DLD1 (cell line): ENCODE results near the gene MFRP.

ENCODE experiments used
- in situ Hi-C: cut with HindIII; loops from 2 replicates; pipeline ENCODE4 v1.10.0; 2017; ENCODE audit warnings: low sequenced_read_pairs

The MFRP gene

DNA sequence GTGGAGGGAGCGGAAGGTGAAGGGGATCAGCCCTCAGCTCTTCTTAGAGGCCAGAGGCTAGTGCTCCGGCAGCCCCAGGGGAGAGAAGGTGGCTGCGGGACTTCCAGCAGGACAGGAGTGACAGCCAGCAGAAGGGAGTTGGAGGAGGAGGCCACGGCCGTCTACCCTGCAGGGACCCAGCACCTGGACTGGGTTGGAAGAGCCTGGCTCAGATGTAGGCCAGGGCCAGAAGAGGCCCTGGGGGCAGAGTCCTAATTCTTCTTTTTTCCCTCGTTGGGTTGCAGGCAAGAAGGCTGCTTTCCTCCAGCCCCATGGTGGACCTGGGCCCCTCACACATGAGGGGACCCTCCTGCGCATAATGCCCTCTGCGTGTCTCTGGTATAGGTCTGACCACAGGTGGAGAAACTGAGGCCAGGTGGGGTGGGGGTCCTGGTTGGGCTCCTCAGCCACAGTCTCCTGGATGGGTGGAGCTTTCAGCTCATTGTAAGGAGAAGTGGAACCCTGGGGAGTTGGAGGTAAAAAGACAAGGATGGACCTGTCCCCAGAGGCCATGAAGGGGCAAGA, 27.3 kb downstream of the MFRP start:
- in situ Hi-C loops = no loop called here

DNA sequence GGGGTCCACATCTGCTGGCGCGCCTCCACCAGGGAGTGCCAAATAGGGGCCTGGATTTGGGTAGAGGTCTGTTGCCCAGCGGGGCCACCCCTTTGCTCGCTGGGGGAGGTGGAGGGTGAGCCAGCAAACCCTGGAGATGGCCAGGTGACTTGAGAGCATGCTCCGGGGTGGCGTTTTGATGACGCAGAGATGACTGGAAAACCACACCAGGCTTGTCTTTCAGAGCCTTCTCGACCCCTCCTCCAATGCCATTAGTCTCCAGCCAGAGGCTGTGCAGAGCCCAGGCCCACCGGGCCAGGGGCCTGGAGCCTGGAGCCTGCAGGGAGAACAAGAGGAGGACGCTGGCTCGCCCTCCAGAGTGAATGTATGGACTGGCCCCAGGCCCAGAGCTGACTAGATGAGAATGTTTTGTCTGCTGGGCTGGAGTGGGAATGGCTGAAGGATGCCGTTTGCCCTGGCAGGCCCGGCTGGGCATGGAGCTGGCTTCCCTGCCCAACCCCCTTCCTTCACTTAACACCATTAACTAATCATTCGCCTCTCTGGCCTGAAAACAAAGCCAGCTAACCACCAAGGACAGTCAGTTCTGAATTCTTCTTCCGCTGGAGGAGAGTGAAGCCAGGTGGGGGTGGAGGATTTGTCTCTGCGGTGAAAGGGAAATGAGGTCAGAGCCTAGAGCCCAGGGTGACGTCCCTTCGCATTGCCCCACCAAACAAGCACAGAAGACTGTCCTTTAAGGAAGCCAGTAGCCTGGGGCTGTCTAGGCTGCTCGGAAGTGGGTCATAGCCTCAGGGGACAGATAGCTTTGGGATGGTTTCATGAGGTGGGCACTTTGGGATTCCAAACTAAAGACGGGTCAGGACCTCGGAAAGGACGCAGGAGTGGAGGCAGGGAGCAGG, 28.0 kb downstream of the MFRP start:
- in situ Hi-C loops = no loop called here

DNA sequence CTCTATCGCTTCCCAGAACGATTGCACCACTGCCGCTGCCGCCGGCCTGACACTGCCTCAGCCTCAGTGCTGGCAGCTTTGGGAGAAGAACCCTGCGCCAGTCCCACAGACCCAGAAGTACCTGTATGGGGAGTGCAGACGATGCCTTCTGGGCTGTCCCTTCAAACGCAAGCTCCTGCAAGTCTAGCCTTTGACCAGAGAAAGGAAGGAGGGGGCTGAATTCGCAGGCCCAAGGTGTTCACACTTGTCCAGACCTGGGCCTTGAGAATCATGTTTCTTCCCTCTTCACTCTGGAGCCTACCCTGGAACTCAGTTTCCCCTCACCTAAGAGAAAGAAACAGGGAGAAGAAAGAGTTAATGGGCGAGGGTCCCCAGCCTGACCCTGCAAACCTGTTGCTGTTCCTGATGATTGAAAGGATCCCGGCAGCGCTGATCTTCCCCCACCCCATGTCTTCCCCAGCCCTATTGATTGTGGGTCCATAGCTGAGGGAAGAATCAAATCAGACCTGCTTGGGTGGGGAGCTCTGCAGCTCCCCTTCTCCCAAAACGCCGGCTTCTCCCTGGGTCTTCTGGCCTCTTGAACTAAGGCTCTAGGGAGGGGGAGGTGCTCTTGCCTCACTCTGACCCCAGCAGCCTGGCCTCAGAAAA, 28.8 kb downstream of the MFRP start:
- in situ Hi-C loops = no loop called here

DNA sequence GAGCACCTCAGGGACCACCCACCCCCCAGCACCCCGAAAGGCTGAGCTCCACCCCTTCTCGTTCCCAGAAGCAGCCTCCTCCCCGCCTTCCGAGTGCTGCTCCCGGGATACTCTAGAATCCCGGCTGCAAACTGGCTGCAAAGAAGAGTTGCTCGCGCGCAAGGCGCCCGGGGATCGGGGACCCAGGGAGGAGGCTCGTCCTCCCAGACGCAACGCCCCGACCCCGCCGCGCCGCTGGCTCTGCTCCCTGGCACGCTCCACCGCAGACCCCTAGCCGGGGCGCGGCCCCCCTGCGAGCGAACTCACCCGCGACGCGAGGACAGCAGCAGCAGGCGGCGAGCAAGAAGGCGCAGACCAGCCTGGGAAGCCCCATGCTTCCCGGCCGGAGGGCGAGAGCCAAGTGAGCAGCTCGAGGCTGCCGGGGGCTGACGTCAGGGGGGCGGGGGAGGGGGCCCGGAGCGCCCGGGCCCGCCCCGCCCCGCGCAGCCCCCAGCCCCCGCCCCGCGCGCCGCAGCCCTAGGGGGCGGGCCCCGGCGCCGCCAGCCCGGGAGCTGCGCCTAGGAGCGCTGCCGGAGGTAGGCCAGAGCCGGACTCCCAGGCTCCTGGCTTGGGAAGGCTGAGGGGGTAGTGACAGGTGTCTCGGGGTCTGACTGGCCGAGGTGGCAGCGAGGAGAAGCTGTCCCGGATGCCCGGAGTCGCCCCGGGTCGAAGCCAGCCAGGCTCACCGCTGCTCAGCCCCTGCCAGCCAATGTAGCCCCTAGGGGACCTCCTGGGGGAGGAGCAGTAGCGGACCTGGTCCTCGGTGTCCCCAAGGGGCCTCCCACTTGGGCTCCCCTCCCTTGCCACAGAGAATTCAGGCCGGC, 29.5 kb downstream of the MFRP start, which contains the start of gene MCAM:
MCAM (minus strand) TSS at position 402 of the 863 bp plus-strand sequence; CDS start at position 373, 29 bp downstream.
- in situ Hi-C loops = no loop called here

DNA sequence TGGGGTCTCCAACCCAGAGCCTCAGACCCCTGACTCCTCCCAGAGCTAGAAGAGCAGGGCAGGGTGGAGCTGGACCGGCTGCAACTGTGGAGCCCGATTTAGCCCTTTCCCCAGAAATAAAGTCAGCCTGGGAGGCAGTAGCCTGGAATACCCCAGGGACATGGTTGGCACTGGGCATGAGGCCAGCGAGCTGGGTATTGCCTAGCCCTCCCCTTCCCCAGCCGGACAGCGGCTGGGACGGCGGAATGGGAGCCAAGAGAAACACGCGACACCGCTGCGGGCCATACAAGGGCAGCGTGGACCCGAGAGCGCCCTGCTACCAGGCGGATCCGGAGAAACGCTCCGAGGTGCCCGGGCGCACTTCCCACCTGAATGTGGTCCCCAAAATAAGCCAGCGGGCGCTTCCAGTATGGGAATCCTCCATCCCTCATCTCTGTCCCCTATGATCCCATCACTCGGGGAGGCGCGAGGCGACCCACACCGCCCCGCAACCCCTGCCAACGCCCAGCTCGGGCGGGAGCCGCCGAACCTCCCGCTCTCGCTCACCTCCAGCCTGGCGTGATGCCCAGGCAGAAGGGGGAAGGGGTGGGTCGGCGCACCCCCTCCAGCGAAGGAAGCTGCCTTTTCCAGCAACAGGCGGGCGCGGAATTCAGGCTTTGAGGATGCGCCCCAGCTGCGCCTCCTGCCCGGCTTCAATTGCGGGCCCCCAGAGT, 30.3 kb downstream of the MFRP start:
- in situ Hi-C loops = no loop called here

DNA sequence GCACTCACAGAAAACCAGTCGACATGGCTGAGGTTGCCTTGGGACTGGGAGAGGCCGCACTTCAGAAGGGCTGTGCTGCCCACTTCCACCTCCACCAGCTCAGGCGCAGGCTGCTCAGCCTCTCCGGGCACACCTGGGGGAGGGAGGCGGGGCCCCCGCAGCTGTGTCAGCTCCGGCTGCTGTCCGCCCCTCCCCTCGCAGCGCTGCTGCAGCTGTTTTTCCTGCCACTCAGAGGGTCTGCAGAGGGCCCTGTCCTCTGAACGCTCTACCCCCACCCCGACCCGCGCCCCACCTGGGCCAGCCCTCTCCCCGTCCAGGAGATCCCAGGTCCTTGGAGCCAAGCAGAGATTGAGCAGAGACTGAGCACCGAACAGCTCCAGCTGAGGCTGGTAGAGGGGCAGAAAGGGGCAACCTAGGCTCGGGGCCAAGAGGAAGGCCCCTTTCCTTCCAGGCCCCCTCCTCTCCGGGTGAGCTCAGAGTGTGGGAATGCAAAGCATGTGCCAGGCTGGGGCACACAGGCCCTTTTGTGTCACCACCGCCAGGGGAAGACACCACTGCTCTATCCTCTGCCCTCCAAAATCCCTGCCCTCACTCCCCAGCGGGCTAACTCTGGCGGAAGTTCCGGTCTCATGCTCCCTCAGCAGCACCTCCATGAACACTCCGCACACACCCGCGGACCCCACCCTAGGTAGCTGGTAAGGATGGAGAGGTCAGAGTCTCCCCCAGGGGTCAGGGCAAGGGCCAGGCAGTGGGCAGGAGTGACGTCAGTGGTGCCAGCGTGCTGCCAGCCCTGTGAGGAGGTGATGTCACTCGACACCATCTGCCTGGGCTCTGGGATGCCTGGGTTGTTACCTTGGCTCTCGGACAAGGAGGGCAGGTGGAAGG, 31.1 kb downstream of the MFRP start:
- in situ Hi-C loops = no loop called here

DNA sequence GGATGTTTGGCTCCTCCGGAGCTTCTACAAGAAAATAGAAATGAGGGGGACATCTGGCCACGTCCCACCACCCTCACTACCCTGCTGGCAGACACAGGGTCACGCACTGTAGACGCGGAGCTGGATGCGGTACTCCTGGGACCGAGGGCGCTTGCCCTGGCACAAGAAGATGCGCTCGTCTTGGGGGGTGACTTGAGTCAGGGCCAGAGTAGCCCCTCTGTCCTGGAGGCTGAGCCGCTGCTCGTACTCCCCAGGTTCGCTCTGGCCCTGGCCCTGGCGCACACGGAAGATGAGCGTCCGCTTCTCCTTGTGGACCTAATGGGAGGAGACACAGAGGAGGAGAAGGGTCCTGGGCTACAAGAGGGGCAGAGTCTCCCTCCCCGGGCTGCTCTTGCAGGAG, 31.8 kb downstream of the MFRP start:
- in situ Hi-C loops = no loop called here

DNA sequence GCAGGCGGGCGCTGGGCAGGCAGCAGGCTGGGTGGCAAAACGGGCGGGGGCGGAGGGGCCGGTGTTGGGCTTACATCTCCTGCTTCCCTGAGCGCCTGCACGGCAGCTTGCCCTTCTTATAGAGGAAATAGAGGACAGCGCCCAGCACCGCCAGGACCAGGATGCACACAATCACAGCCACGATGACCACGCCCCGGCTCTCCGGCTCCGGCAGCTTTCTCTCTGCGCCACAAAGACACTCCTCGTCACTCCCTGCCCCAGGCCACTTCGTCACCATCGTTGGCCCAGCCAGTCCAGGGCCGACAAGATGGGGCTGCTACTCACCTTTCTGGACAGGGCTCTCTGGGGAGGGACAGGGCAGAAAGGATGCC, 35.8 kb downstream of the MFRP start:
- in situ Hi-C loops = no loop called here

DNA sequence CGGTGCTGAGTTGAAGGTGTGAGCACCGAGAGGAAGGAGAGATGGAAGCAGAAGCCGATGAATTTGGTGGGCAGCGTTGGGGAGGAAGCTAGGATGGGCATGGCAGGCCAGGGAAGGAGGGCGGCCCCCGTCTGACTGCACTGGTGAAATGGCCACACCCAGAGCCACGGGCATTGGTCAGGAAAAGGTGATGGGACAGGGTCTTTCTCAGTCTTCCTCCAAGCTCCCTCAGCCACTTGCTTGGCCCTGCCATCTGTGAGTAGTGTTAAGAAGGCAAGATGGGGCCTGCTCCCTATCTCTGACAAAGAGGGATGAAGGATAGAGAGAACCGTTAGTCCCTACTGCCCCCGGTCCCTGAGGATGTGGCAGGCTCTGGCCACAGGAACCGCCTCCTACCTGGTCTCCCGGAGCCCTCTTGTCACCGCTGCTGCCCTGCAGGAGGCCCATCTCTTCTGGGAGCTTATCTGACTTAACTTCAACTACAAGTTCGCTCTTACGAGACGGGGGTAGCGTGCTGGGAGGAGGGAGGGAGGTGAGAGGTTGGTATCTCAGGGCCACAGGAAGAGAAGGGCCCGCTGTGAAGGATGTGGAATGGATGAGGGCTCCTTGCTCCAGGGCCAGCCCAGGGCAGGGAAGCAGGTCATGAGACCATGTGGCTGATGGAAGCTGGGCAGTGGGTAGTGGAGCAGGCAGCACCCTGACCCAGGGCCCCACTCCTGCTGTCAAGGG, 36.4 kb downstream of the MFRP start:
- in situ Hi-C loops = loop anchor here (10.0 kb wide), 1 partner anchor 65 kb away; no protein-coding TSS in a partner anchor

DNA sequence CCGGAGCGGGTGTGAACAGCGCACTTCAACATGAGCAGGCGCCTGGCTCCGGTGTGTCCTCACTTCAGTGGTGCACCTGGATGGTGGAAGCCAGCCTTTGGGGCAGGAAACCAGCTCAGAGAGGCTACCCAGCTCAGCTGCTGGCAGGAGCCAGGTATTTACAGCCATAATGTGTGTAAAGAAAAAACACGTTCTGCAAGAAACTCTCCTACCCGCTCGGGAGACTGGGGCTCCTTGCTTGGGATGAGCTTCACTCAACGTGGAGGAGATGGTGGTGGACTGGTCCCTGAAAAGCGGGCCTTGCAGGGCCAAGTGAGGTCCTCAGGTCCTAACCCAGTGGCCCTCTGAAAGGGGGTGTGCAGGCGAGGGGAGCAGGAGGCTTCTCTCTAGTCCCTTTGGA, 37.1 kb downstream of the MFRP start:
- in situ Hi-C loops = loop anchor here (10.0 kb wide), 1 partner anchor 65 kb away; no protein-coding TSS in a partner anchor

DNA sequence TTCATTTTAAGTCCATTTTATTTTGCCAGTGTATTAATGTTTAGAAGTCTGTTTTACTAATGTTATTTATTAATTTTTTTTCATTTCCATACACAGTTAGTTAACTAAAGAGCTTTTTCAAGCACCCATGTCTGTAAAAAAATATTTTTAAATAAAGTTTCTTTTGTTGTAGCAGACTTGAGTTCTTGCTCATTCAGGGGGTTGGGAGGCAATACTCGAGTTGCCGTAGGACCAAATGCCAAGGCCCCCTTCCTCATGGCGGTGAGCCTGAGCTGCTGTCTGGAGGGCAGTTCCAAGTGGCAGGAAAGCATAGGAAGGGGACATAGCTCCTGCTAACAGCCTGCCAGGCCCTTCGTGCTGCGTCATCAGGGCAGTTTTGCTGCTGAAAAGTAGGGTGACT, 38.5 kb downstream of the MFRP start:
- in situ Hi-C loops = loop anchor here (10.0 kb wide), 1 partner anchor 67 kb away; no protein-coding TSS in a partner anchor

DNA sequence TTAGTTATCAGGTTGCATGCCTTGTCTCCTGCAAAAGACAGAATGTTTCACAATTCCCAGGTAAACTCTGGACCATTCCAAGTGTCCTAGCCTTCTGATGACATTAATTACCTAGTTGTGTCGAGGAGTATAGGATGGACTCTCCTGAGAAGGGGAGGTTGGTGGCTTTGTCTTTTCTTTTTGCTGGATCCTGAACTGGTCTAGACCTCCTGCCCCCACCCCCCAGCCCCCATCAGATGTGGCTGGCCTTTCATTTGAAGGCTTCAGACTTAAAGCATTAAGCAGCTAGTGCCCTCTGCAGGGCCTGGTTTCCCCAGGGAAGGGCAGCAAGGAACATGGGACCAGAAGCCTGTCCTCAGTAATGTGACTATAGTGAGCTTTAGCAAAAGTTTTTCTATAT, 39.3 kb downstream of the MFRP start:
- in situ Hi-C loops = loop anchor here (10.0 kb wide), 1 partner anchor 68 kb away; no protein-coding TSS in a partner anchor

DNA sequence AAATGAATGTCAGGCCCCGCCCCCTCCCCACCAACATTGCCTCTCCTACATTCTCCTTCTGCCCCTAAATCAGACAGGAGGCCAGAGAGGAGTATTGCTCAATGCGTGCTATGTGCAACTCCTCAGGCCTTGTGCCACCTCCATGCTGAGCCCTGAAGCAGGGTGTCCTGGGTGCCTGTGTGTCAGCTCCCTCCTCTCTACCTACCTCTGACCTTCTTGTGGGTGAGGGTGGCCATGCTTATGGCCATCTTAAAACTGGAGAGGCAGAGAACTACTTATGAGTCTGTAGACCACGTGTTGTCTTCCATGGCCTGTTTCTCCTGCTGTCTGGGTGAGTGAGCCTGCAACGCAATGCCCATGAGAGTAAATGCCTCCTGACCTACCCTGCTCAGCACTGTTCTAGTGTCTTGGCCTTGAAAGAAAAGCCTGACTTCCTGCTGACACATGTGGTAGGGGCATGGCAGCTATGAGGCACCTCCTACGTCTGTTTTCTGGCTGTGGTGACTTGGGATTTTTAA, 40.1 kb downstream of the MFRP start:
- in situ Hi-C loops = loop anchor here (10.0 kb wide), 1 partner anchor 68 kb away; no protein-coding TSS in a partner anchor

DNA sequence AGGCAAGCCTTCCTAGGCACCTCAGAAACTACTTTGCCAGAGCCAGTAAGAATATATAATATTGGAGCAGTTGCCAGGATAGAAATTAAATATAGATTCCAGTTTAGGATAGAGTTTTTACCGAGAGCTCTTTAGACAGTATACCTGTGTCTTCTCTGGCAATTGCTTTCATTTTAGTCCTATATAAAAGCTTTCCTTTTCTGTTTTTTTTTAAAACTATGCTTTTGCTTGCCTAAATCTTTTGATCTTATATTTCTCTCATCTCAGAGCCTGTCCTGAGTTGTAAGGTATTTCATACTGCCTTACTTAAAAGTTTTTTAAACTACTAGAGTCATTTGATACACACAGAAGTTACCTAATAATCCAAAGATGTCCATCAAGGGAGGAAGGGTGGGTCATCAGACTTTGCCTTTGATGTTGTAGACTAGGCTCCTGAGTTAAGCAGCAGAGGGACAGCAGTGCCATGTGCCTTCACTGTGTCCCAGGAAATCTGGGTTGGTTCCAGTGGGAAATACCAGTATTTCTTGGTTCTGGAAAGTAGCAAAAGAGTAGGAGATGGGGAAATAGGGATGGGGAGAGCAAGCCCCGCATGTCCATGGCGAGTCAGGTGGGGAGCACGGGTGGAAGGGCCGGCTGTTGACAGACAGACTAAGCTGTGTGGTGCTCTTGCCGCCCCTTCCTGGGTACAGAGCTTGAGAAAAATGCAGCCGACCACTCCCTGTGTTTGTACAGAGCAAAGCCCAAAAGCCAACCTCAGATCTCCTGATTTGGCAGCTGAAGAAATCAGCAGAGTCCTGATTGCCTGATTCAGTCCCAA, 40.7 kb downstream of the MFRP start:
- in situ Hi-C loops = loop anchor here (10.0 kb wide), 1 partner anchor 69 kb away; no protein-coding TSS in a partner anchor

DNA sequence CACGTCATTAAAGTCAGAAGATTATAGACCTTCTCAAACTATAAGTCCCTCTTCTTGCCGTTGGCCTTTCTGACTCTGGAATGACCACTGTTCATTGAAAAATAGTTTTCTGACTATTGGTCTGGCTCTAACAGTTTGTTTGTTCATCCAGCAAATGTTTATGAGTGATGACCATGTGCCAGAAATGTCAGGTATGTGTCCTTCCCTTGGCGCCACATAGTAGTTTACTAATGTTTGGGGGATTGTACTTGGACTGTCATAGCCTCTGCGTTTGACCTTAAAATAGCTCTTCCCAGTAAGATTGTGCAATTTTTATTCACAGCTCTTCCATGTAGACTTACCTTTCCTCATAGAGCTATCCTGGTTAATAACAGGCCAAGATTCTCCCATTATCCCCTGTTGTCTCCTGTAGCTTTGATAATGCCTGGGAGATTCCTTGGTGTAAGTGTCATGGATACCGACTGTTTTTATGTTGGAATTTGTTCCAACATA, 43.2 kb downstream of the MFRP start:
- in situ Hi-C loops = loop anchor here (10.0 kb wide), 1 partner anchor 72 kb away; no protein-coding TSS in a partner anchor

DNA sequence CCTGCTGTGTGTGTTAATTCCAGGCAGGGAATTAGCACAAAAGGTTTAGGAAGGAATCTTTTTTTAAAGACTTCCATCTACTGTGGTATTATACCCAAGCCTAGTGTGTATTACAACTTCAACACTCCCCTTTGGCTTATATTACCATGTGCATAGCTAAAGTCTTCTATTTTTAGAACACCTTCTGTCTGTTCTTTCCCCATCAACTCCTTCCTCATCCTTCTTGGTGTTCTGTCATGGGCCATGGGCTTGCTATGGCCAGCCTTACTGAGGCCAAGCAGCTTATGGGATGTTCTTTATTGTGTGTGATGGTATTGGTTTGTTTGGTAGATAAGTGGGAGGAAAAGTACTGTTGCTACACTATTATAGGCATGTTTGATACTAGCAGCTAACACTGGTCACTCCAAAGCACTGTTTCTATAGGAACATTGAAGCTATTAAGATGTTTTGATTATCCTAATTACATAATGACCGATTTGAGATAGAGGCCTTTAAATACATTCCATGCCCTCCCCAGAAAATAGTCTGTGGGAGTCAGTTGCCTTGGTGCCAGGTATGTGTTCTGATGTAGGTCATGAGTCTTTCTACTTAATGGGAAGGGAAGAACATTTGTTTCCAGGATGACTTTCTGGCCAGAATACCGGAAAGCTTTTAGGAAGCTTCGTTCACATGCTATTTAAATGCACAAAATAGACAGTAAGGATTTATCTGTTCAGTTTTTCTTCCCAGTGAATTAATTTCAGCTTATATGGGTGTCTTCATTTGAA, 46.1 kb downstream of the MFRP start:
- in situ Hi-C loops = loop anchor here (10.0 kb wide), 1 partner anchor 74 kb away; no protein-coding TSS in a partner anchor
